Measurements from ENCODE around the gene CCNB1IP1.
"Not testable (repeated sequence)": the region's sequence is repeated elsewhere in the genome, so short reads cannot be mapped to it uniquely, and the experiment has no call there.

CCNB1IP1 gene

DNA sequence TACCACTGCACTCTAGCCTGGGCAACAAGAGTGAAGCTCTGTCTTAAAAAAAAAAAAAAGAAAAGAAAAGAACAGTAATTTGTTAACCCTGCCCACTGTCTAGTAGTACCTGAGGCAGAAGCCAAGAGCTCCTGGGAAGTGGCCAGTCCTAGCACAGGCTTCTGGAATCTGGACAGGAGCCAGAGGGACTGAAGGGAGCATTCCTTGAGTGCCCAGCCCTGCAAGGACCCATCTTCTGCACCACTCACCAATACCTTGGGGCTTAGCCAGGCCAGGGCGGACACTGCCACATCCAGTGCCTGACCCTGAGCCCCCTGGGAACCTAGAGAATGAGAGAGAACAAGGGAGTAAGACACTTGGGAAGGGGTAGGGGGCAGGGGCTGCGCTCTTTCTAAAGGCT lies 44.1 kb upstream of the CCNB1IP1 start:
- H3K79me1 ChIP-seq (ENCODE audit: low read length), result no peaks in the 10 kb centered on the region
- H4K8ac ChIP-seq (ENCODE audit: low read depth, low read length), result no peak overlapping the region
- peaks cover 22% of the 10 kb centered on the region for H3K36me3 ChIP-seq (ENCODE audit: control insufficient read depth, insufficient read depth, low read length)
- no peaks in the 10 kb centered on the region for H3K27me3 ChIP-seq (ENCODE audit: insufficient read depth, low read length, poor library complexity)
- no peak overlapping the region for H4K5ac ChIP-seq (ENCODE audit: low read length)
- no peak overlapping the region for H3K23ac ChIP-seq (ENCODE audit: low read length)
- H3K9ac ChIP-seq (ENCODE audit: low read length), result no peak overlapping the region
- H3K79me2 ChIP-seq (ENCODE audit: control insufficient read depth, insufficient read depth, low read length), result no peaks in the 10 kb centered on the region
- DNase-seq, result no peak
- H2BK15ac ChIP-seq (replicated peaks; ENCODE audit: low read depth), result no peak overlapping the region
- no peak overlapping the region for H3K4ac ChIP-seq (ENCODE audit: low read depth, low read length)
- WGBS (ENCODE audit: extremely low coverage, insufficient coverage, low lambda C conversion rate), result no CpG with 5 or more reads among the region's 2 CpGs
- no peak overlapping the region for H3K18ac ChIP-seq (ENCODE audit: low read length)
- no peak overlapping the region for H3K56ac ChIP-seq (ENCODE audit: low read length)
- no peak overlapping the region for H2BK5ac ChIP-seq (ENCODE audit: low read length)
- H3K4me1 ChIP-seq (ENCODE audit: control insufficient read depth, low read depth, low read length), result no peaks in the 10 kb centered on the region
- H2AK5ac ChIP-seq (ENCODE audit: low read length), result no peak overlapping the region
- H3K27ac ChIP-seq (ENCODE audit: low read depth, low read length), result no peak overlapping the region
- H2BK120ac ChIP-seq (ENCODE audit: low read depth, low read length), result no peak overlapping the region
- H3K4me2 ChIP-seq (ENCODE audit: low read length), result no peak overlapping the region
- no peak overlapping the region for H3K4me3 ChIP-seq (ENCODE audit: low read length)

DNA sequence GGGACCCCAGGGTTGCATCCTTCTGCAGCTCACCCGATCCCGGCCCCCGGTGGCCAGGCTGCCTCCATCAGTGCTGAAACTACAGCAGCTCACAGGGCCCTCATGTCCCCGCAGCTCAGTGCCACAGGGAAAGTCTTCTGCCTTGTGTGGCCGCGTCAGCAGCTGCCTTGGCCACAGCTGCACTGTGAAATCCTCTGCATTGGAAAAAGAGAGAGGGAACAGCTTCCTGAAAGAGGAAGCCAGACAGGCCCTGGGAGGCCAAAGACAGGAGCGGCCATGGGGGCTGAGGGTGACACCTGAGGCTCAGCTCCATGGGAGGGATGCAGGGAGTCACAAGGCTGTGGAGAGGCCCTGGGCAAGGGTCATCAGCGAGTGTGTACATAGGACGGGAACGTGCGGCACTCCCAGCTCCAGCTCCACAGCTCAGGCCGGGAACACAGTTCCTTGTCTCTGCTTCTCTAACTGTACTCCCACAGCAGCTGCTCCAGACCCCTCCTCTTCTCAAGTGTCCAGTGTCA lies 43.1 kb upstream of the CCNB1IP1 start:
- H3K27ac ChIP-seq (ENCODE audit: low read depth, low read length), result no peak overlapping the region

DNA sequence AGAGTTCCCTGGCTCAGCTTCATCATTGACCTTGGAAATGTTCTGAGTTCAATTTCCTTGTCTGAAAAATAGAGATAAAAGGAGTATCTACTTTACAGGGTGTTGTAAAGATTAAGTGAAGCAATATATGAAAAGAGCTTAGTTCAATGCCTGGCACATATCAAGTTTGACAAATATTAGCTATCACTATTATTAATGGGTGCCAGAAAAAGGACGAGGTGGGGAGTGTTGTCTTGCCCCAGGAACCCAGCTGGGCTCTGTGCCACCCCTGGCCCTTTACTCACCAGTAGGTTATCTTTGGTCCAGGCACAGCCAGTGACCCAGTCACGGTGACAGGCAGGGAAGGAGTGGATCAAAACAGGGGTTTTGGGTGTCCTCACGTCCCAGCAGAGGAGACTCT lies 42.4 kb upstream of the CCNB1IP1 start:
- Histone ChIP-seq H4K8ac (ENCODE audit: low read depth, low read length) (no peak overlapping the region), H3K36me3 (ENCODE audit: control insufficient read depth, insufficient read depth, low read length) (peaks cover 18% of the 10 kb centered on the region), H3K4me1 (ENCODE audit: control insufficient read depth, low read depth, low read length) (no peaks in the 10 kb centered on the region), H3K79me2 (ENCODE audit: control insufficient read depth, insufficient read depth, low read length) (no peaks in the 10 kb centered on the region), H3K56ac (ENCODE audit: low read length) (no peak overlapping the region), H3K79me1 (ENCODE audit: low read length) (no peaks in the 10 kb centered on the region), H3K4me3 (ENCODE audit: low read length) (no peak overlapping the region), H2BK5ac (ENCODE audit: low read length) (no peak overlapping the region), H2BK15ac (replicated peaks; ENCODE audit: low read depth) (no peak overlapping the region), H2AK5ac (ENCODE audit: low read length) (no peak overlapping the region), H3K27ac (ENCODE audit: low read depth, low read length) (no peak overlapping the region), H3K27me3 (ENCODE audit: insufficient read depth, low read length, poor library complexity) (no peaks in the 10 kb centered on the region), H2BK120ac (ENCODE audit: low read depth, low read length) (no peak overlapping the region), H3K9ac (ENCODE audit: low read length) (no peak overlapping the region), H3K18ac (ENCODE audit: low read length) (no peak overlapping the region), H3K4ac (ENCODE audit: low read depth, low read length) (no peak overlapping the region), H4K5ac (ENCODE audit: low read length) (no peak overlapping the region), H3K4me2 (ENCODE audit: low read length) (no peak overlapping the region), H3K23ac (ENCODE audit: low read length) (no peak overlapping the region)
- no CpG with 5 or more reads among the region's 3 CpGs for WGBS (ENCODE audit: extremely low coverage, insufficient coverage, low lambda C conversion rate)
- DNase-seq, result no peak

More for the DNA sequence above, 43.1 kb upstream of the CCNB1IP1 start:
- Histone ChIP-seq H3K4me3 (ENCODE audit: low read length) (no peak overlapping the region), H3K4me2 (ENCODE audit: low read length) (no peak overlapping the region), H3K56ac (ENCODE audit: low read length) (no peak overlapping the region), H3K4me1 (ENCODE audit: control insufficient read depth, low read depth, low read length) (no peaks in the 10 kb centered on the region), H4K8ac (ENCODE audit: low read depth, low read length) (no peak overlapping the region), H3K79me2 (ENCODE audit: control insufficient read depth, insufficient read depth, low read length) (no peaks in the 10 kb centered on the region), H4K5ac (ENCODE audit: low read length) (no peak overlapping the region), H2BK5ac (ENCODE audit: low read length) (no peak overlapping the region), H2BK15ac (replicated peaks; ENCODE audit: low read depth) (no peak overlapping the region), H3K18ac (ENCODE audit: low read length) (no peak overlapping the region), H3K36me3 (ENCODE audit: control insufficient read depth, insufficient read depth, low read length) (peaks cover 20% of the 10 kb centered on the region), H3K27me3 (ENCODE audit: insufficient read depth, low read length, poor library complexity) (no peaks in the 10 kb centered on the region), H2BK120ac (ENCODE audit: low read depth, low read length) (no peak overlapping the region), H3K4ac (ENCODE audit: low read depth, low read length) (no peak overlapping the region), H3K23ac (ENCODE audit: low read length) (no peak overlapping the region), H3K79me1 (ENCODE audit: low read length) (no peaks in the 10 kb centered on the region), H3K9ac (ENCODE audit: low read length) (no peak overlapping the region), H2AK5ac (ENCODE audit: low read length) (no peak overlapping the region)
- no peak for DNase-seq
- WGBS (ENCODE audit: extremely low coverage, insufficient coverage, low lambda C conversion rate), result no CpG with 5 or more reads among the region's 12 CpGs

DNA sequence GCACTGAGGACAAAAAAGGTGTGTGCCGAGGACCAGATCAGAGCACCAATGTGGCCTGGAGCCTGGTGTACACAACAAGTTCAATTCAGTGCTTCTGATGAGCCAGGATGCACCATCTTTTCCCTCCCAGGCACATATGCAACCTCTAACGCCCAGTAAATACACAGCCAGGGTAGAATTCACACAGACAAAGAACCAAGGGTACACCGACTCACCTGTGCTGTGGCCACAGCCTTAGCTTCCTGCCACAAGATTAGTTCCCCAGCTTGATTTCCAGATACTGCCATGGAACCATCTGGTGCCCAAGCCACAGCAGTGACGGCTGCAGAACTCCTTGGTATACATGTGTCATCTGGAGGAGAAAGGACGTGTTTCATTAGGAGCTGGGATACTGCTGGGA lies 39.7 kb upstream of the CCNB1IP1 start:
- Histone ChIP-seq H3K36me3 (ENCODE audit: control insufficient read depth, insufficient read depth, low read length) (peaks cover 11% of the 10 kb centered on the region), H2BK15ac (replicated peaks; ENCODE audit: low read depth) (no peak overlapping the region), H3K79me2 (ENCODE audit: control insufficient read depth, insufficient read depth, low read length) (no peaks in the 10 kb centered on the region), H2BK5ac (ENCODE audit: low read length) (no peak overlapping the region), H4K8ac (ENCODE audit: low read depth, low read length) (no peak overlapping the region), H3K56ac (ENCODE audit: low read length) (no peak overlapping the region), H2BK120ac (ENCODE audit: low read depth, low read length) (no peak overlapping the region), H2AK5ac (ENCODE audit: low read length) (no peak overlapping the region), H3K27me3 (ENCODE audit: insufficient read depth, low read length, poor library complexity) (no peaks in the 10 kb centered on the region), H3K9ac (ENCODE audit: low read length) (no peak overlapping the region), H4K5ac (ENCODE audit: low read length) (no peak overlapping the region), H3K79me1 (ENCODE audit: low read length) (no peaks in the 10 kb centered on the region), H3K18ac (ENCODE audit: low read length) (no peak overlapping the region), H3K23ac (ENCODE audit: low read length) (no peak overlapping the region), H3K4me2 (ENCODE audit: low read length) (no peak overlapping the region), H3K4me1 (ENCODE audit: control insufficient read depth, low read depth, low read length) (no peaks in the 10 kb centered on the region), H3K4ac (ENCODE audit: low read depth, low read length) (no peak overlapping the region), H3K4me3 (ENCODE audit: low read length) (no peak overlapping the region), H3K27ac (ENCODE audit: low read depth, low read length) (no peak overlapping the region)
- no CpG with 5 or more reads among the region's 5 CpGs for WGBS (ENCODE audit: extremely low coverage, insufficient coverage, low lambda C conversion rate)
- DNase-seq, result no peak

DNA sequence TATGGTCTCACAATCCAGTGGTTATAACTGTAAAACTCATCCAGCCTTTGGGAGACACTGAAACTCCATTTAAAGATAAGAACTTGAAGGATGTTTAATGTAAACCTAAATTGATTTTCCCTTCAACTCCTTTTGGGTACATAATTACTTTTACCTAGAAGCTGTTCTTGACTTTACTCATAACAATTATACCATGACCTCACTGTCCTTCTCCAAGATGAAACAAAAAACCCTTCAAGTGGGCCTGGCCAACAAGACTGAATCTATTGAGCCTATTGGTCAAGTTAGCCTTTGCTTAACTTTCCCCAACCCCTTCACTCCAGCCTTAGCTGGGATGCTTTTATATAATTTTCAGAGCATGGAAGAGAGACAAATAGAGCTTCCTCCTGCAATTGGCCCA lies 32.8 kb upstream of the CCNB1IP1 start:
- Histone ChIP-seq H2BK120ac (ENCODE audit: low read depth, low read length) (no peak overlapping the region), H2BK5ac (ENCODE audit: low read length) (no peak overlapping the region), H2AK5ac (ENCODE audit: low read length) (no peak overlapping the region), H3K4ac (ENCODE audit: low read depth, low read length) (no peak overlapping the region), H3K56ac (ENCODE audit: low read length) (no peak overlapping the region), H3K4me3 (ENCODE audit: low read length) (no peak overlapping the region), H3K27me3 (ENCODE audit: insufficient read depth, low read length, poor library complexity) (no peaks in the 10 kb centered on the region), H3K4me2 (ENCODE audit: low read length) (no peak overlapping the region), H3K9ac (ENCODE audit: low read length) (no peak overlapping the region), H4K8ac (ENCODE audit: low read depth, low read length) (no peak overlapping the region), H4K5ac (ENCODE audit: low read length) (no peak overlapping the region), H3K18ac (ENCODE audit: low read length) (no peak overlapping the region), H3K27ac (ENCODE audit: low read depth, low read length) (no peak overlapping the region), H3K4me1 (ENCODE audit: control insufficient read depth, low read depth, low read length) (no peaks in the 10 kb centered on the region), H3K79me2 (ENCODE audit: control insufficient read depth, insufficient read depth, low read length) (no peaks in the 10 kb centered on the region), H3K23ac (ENCODE audit: low read length) (no peak overlapping the region), H2BK15ac (replicated peaks; ENCODE audit: low read depth) (no peak overlapping the region), H3K36me3 (ENCODE audit: control insufficient read depth, insufficient read depth, low read length) (no peaks in the 10 kb centered on the region), H3K79me1 (ENCODE audit: low read length) (no peaks in the 10 kb centered on the region)
- no peak for DNase-seq

DNA sequence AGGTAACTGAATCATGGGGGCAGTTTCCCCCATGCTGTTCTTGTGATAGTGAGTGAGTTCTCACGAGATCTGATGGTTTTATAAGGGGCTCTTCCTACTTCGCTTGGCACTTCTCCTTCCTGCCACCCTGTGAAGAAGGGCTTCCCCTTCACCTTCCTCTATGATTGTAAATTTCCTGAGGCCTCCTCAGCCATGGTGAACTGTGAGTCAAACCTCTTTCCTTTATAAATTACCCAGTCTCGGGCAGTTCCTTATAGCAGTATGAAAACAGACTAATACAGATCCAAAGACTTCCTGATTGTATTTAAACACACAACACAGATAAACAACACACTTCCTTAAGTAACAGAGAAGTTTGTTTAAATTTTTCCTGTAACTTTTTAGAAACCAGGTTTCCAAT lies 25.4 kb upstream of the CCNB1IP1 start:
- H4K8ac ChIP-seq (ENCODE audit: low read depth, low read length); H3K79me2 ChIP-seq (ENCODE audit: control insufficient read depth, insufficient read depth, low read length); H3K4me1 ChIP-seq (ENCODE audit: control insufficient read depth, low read depth, low read length); H3K18ac ChIP-seq (ENCODE audit: low read length); H3K23ac ChIP-seq (ENCODE audit: low read length); H3K9ac ChIP-seq (ENCODE audit: low read length); H3K27ac ChIP-seq (ENCODE audit: low read depth, low read length); DNase-seq; H3K56ac ChIP-seq (ENCODE audit: low read length); H2AK5ac ChIP-seq (ENCODE audit: low read length); H3K4ac ChIP-seq (ENCODE audit: low read depth, low read length); H3K27me3 ChIP-seq (ENCODE audit: insufficient read depth, low read length, poor library complexity); H4K5ac ChIP-seq (ENCODE audit: low read length); H2BK5ac ChIP-seq (ENCODE audit: low read length); H3K4me2 ChIP-seq (ENCODE audit: low read length); H3K79me1 ChIP-seq (ENCODE audit: low read length); H2BK120ac ChIP-seq (ENCODE audit: low read depth, low read length); H2BK15ac ChIP-seq (replicated peaks; ENCODE audit: low read depth); H3K4me3 ChIP-seq (ENCODE audit: low read length): not testable (repeated sequence)
- WGBS (ENCODE audit: extremely low coverage, insufficient coverage, low lambda C conversion rate), result no CpG with 5 or more reads among the region's 3 CpGs
- peaks cover 11% of the 10 kb centered on the region for H3K36me3 ChIP-seq (ENCODE audit: control insufficient read depth, insufficient read depth, low read length)
